Measurements from ENCODE around the gene HYAL1. TPM values are rescaled to one million over a fixed set of nuclear protein-coding genes. Genes with fewer than 3 reads are reported as not detected.
A peak's percentile ranks its signal among the peaks of the same experiment; 100 is the strongest.

HYAL1 gene
- total RNA-seq, 3 donors from 2014 or later, result 3.5 to 16.1 (median 4.8) TPM

DNA sequence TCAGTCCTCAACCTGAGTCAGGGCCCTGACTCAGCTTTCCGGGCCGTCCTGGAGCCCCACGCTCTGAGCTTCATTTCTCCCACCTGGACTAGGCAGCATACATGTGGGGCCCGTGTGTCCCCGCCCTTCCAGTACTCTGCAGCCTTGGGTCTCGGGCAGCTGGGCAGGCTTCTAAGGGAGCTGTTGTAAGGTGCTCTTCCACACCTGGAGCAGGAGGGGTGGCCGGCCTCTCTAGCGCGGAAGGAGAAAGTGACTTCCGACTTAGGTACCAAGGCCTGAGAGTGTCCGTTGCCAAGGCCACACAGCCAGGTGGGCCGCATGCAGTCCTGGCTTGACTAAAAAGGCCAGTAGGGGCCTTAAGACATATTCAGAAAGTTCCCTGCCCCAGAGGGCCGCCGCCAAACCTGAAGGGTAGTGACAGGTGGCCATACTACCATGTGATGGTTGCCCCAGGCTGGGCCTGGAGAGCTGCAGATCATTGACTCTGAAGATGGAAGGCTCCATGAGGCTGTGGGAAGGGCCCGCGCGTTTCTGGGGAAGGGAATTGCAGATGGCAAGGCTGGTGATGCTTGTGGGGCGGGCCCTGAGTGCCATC lies 43.8 kb downstream of the HYAL1 start:
- Histone ChIP-seq H3K36me3 (no peaks in the 10 kb centered on the region), H3K4me1 (peaks cover 16 to 17% of the 10 kb centered on the region in 2 donors), H3K4me3 (peak overlapping the region; percentile 66 to 71 (median 71)), H3K27me3 (no peaks in the 10 kb centered on the region), H3K9me3 (no peaks in the 10 kb centered on the region), H3K27ac (peak overlapping the region; percentile 97 to 100)
- no peak for DNase-seq (ENCODE audit: low spot score in 2 of 2)
- TF ChIP-seq, protein P1, sequence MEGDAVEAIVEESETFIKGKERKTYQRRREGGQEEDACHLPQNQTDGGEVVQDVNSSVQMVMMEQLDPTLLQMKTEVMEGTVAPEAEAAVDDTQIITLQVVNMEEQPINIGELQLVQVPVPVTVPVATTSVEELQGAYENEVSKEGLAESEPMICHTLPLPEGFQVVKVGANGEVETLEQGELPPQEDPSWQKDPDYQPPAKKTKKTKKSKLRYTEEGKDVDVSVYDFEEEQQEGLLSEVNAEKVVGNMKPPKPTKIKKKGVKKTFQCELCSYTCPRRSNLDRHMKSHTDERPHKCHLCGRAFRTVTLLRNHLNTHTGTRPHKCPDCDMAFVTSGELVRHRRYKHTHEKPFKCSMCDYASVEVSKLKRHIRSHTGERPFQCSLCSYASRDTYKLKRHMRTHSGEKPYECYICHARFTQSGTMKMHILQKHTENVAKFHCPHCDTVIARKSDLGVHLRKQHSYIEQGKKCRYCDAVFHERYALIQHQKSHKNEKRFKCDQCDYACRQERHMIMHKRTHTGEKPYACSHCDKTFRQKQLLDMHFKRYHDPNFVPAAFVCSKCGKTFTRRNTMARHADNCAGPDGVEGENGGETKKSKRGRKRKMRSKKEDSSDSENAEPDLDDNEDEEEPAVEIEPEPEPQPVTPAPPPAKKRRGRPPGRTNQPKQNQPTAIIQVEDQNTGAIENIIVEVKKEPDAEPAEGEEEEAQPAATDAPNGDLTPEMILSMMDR (IDR thresholded peaks at IDR 0.05), result no peak
- TF ChIP-seq POLR2A (IDR thresholded peaks at IDR 0.05) (no peak), POLR2AphosphoS5 (IDR thresholded peaks at IDR 0.05) (no peak)
- intact Hi-C loops (cut with DNase I; ENCODE audit: low total_unique reads), result no loop called here

DNA sequence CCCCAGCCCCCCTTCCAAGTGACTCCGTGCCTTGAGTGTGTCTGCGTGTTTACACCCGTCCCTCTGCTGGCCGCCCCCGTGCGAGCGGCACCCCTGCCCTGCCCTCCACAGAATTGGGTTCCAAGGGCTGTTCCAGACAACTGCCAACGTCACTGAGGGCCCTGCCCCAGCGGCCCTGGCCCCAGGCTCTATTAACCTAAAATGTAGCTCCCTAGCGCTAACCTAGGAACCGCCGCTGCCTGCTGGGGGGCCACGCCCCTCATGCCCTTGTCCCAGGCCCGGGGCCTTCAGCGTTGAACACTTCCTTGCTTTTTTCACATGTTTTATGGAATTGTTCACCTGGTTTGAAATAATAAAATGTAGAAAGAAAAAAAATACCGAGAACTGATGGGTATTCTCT lies 44.4 kb downstream of the HYAL1 start:
- TF ChIP-seq, protein P1 (IDR thresholded peaks at IDR 0.05), result no peak
- TF ChIP-seq POLR2AphosphoS5 (IDR thresholded peaks at IDR 0.05) (no peak), POLR2A (IDR thresholded peaks at IDR 0.05) (no peak)
- Histone ChIP-seq H3K36me3 (no peaks in the 10 kb centered on the region), H3K4me1 (peaks cover 10 to 21% of the 10 kb centered on the region in 2 donors), H3K9me3 (no peaks in the 10 kb centered on the region), H3K27ac (peak overlapping the region; percentile 97 to 100), H3K27me3 (no peaks in the 10 kb centered on the region), H3K4me3 (no peak overlapping the region)
- intact Hi-C loops (cut with DNase I; ENCODE audit: low total_unique reads), result no loop called here
- DNase-seq (ENCODE audit: low spot score in 2 of 2), result no peak

DNA sequence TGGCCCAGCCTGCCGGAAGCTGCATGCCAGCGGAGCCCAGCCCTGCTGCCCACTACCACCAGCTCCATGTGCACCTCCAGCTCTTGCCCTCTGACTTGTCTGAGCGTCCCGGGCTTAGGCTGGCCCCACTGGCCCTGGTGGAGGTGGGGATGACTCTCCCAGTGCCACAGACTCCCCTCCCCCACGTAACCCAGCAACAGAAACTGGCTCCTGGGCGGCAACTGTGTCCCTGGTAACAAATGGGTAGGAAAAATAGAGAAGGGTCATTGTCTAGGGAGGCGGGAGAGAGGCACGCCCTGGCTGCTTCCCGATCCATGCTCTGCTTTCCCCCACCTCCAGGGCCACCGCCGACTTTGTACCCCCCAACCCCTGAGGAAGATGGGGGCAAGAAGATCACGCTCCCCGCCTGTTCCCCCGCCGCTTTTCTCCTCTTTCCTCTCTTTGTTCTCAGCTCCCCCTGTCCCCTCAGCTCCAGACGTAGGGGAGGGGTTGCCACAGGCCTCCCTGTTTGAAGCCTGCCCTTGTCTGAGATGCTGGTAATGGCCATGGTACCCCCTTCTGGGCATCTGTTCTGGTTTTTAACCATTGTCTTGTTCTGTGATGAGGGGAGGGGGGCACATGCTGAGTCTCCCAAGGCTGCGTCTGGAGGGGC lies 45.2 kb downstream of the HYAL1 start:
- Histone ChIP-seq H3K9me3 (no peaks in the 10 kb centered on the region), H3K27ac (peak overlapping the region; percentile 72 to 100), H3K4me1 (peaks cover 9 to 21% of the 10 kb centered on the region in 2 donors), H3K36me3 (no peaks in the 10 kb centered on the region), H3K4me3 (no peak overlapping the region), H3K27me3 (no peaks in the 10 kb centered on the region)
- intact Hi-C loops (cut with DNase I; ENCODE audit: low total_unique reads), result no loop called here
- DNase-seq (ENCODE audit: low spot score in 2 of 2), result no peak
- TF ChIP-seq POLR2AphosphoS5 (IDR thresholded peaks at IDR 0.05) (no peak), POLR2A (IDR thresholded peaks at IDR 0.05) (no peak)
- TF ChIP-seq, protein P1 (IDR thresholded peaks at IDR 0.05), result no peak

DNA sequence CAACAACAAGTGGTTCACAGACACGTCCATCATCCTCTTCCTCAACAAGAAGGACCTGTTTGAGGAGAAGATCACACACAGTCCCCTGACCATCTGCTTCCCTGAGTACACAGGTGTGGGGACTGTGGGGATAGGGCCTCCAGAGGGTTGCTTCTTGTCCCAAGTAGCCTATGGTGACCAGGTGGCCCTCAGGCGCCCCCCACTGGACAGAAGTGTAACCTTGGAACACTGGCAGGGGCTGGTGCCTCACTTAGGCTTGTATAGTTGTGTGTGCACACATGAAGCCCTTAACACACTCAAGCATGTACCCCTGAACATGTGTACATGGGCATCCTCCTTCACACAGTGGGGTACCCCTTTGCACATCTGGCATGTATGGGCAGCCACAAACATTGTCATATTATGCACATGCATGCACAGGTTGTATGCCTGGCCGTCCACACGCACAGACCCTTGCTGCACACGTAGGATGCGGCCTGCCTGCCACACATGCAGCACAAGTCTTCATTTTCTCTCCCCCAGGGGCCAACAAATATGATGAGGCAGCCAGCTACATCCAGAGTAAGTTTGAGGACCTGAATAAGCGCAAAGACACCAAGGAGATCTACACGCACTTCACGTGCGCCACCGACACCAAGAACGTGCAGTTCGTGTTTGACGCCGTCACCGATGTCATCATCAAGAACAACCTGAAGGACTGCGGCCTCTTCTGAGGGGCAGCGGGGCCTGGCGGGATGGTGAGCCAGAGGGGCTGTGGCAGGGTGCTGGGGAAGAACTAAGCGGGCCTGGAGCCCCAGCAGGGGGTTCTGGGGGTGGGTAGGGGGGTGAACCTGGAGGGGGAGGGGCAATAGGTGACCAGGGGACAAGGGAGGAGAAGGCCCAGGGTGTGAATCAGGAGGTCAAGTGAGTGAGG lies 46.1 kb downstream of the HYAL1 start:
- Histone ChIP-seq H3K4me1 (peaks cover 9 to 21% of the 10 kb centered on the region in 2 donors), H3K4me3 (no peak overlapping the region), H3K9me3 (no peaks in the 10 kb centered on the region), H3K36me3 (no peaks in the 10 kb centered on the region), H3K27me3 (no peaks in the 10 kb centered on the region), H3K27ac (peak overlapping the region; percentile 72 to 100)
- no peak for DNase-seq (ENCODE audit: low spot score in 2 of 2)
- intact Hi-C loops (cut with DNase I; ENCODE audit: low total_unique reads), result no loop called here
- no peak for TF ChIP-seq POLR2A (IDR thresholded peaks at IDR 0.05)
- TF ChIP-seq, protein P1 (IDR thresholded peaks at IDR 0.05), result peak in 1 of 3 donors; percentile 27

All from breast epithelium (tissue), 4 donors.